ENCODE results near the gene BRMS1.

BRMS1 gene

DNA sequence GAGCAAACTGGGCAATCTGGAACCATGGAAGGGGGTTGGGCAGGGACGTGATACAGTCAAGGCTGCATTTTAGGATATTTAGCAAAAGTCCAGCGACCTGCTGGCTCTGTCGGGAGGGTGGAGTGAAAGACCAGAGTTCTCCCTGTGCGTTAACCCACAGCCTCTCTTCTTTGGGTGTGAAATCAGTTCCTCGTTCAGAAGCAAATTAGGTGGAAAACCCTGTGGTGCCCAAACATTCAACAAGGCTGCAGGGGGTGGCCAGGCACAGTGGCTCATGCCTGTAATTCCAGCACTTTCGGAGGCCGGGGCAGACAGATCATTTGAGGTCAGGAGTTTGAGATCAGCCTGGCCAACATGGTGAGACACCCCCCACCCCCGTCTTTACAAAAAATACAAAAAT is 47.3 kb downstream of the BRMS1 start:
- no peak for DNase-seq

DNA sequence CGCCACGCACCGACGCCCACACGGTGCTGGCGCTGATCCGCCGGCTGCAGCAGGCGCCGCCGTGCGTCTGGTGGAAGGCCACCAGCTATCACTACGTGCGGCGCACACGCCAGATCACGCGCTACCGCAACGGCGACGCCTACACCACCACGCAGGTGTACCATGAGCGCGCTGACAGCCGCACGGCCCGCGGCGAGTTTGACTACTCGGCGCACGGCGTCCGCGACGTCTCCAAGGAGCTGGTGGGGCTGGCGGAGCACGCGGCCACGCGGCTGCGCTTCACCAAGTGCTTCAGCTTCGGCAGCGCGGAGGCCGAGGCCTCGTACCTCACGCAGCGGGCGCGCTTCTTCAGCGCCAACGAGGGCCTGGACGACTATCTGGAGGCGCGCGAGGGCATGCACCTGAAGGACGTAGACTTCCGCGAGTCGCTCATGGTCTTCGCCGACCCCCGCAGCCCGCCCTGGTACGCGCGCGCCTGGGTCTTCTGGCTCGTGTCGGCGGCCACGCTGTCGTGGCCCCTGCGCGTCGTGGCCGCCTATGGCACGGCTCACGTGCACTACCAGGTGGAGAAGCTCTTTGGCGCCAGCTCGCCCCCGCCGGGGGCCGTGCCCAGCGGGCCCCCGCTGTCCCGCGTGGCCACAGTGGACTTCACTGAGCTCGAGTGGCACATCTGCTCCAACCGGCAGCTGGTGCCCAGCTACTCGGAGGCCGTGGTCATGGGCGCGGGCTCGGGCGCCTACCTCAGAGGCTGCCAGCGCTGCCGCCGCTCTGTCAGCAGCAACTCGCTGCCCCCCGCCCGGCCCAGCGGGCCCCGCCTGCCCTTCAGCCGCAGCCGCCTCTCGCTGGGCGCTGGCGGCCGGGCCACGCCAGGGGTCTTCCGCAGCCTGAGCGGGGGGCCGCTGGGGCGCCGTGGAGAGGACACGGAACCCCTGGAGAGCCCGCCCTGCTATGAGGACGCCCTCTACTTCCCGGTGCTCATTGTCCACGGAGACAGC is 50.0 kb downstream of the BRMS1 start:
- no peak for DNase-seq

DNA sequence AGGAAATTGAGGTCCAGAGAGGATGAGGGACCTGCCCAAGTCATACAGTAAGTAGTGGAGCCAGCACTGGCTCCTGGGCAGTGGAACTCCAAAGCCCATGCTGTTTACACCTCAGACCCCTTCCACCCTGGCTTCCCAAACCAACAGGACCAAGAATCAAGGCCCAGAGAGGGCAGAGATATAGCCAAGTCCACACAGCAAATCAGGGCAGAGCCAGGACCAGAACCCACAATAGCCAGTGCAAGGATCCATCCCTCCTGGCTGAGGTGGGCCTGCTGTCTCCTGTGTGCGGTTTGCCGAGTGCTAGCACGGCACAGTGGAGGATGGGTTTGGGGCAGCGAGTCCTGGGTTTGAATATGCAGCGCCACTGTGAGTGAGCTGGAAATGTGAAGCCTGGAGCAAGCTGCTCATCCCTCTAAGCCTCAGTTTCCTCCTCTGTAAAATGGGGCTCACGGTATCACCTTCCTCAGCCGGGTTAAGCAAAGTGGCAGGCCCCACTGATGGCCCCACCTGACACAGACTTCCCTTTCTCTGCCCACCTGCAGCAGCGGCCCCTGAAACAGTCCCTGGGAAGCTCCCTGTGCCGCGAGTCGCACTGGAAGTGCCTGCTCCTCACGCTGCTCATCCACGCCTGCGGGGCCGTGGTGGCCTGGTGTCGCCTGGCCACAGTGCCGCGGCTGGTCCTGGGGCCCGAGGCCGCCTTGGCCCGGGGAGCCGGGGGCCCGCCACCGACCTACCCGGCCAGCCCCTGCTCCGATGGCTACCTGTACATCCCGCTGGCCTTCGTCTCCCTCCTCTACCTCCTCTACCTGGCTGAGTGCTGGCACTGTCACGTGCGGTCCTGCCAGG is 50.9 kb downstream of the BRMS1 start:
- DNase-seq = no peak

DNA sequence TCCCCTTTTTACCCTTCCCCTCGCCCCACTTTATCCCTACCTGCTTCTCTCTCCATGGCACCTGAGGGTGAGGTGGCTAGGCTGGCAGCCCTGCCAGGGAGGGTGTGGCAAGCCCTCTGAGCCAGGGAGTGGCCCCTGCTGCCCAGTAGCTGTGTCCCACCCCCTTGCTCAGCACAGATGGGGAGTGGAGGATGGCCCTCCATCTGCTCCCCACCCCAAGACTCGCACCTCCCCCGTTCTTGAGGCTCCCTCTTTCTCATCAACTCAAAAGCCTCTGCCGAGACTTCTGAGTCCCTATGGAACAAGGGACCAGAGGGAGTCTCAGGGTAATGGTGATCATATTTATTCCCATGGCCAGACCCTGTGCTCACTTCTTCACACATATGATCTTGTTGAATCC is 51.6 kb downstream of the BRMS1 start:
- no peak for DNase-seq

DNA sequence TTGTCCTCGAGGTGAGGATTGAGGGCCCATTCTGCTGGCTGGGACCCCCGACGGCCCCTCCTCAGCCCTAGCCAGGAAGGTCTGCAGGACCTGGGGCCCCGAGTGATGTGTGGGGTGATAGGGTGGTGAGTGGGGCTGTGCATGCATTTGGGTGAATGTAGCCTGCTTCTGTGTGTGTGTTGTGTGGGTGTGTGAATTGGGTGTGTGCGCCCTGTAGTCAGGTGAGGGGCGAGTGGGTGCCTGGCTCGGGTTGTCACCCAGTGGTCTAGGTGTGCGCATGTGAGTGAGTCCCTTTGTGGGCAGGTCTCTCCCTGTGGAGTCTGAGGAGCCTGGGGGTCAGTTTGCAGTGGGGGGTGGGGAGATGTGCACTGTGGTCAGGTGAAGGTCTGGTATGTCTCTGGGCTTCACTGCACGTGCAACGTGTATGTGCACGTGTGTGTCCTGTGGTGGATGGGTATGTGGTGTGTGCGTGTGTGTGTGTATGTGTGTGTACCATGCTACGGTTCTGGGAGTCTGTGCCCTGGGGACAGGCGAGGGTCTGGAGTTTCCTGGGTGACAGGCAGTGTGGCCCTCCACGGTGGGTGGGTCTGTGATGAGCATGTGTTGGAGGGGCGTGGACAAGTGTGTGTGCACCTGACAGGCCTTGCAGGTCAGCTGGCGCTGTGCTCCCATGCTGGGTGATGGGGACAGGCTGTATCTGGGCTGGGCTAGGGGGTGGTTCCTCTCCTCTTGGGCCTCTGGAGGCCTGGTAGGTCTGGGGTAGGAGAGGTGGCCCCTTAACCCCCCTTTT is 52.2 kb downstream of the BRMS1 start:
- DNase-seq = no peak

DNA sequence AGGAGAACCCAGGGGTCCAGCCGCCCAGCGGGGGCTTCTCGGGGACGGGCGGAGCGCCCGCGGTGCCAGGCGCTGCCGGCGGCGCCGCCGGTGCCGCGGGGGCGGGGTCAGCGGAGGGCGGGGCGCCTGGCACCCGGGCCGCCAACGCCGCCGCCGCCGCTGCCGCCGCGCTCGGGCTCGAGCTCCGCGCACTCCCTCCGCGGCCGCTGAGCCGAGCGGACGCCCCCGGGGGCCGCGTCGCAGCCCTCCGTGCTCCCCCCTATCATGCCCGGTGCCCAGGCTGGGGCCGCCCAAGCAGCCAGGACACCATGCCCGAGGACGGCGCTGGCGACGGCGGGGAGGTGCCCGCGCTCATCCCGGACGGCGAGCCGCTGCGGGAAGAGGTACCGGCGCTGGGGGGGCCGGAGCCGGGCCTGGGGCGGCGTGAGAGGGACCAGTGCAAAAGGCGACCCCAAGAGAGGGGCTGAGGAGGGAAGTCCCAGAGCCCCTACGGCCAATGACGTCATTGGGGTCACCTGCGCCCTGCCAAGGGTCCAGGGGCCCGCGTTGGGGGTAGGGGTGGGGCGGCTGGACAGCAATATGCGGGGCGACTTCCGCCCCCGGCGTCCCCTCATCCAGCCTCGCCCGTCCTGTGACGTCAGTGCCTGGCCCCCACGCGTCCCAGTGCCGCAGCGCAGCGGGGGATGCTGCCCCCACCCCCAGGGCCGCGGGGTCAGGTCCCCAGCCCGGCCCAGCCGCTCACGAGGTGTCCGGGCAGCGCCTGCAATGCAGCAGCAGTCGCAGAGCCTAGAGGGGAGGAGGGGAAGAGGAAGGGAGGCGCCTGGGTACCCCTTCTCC is 53.0 kb downstream of the BRMS1 start, which contains the start of gene TMEM151A:
Gene TMEM151A (plus strand): TSS at position 189 of the 837 bp plus-strand sequence. CDS start 120 bp downstream, at position 309.
- no peak for DNase-seq

DNA sequence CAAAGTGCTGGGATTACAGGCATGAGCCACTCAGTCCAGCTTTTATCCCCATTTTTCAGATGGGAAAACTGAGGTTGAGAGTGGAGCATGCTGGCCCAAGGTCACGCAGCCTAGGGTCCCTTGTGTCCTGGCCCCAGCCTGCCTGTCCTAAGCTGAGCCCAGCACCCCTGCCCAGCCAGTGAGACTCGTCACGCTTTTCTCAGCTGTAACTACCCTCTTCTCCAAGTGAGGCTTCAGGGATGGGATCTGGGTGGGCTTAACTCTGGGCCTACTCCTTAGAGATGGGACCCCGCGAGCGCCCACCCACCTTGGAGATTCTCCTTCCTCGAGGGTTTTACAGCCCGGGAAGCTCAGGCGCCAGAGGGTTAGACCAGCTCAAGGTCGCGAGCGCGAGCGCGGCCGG is 53.6 kb downstream of the BRMS1 start:
- no peak for DNase-seq

DNA sequence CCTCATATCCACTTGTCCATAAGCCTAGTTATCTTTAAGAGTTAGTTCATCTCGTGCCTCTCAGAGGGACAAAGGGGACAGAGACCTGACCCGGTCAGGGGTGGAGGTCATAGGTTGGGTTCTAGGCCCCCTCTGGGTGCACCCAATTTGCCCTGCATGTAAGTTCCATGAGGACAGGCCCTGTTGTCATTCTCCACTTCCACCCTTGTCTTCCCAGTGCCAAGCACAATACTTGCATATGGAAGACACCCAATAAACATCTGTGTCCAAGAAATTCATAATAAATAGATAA is 54.6 kb downstream of the BRMS1 start:
- no peak for DNase-seq

DNA sequence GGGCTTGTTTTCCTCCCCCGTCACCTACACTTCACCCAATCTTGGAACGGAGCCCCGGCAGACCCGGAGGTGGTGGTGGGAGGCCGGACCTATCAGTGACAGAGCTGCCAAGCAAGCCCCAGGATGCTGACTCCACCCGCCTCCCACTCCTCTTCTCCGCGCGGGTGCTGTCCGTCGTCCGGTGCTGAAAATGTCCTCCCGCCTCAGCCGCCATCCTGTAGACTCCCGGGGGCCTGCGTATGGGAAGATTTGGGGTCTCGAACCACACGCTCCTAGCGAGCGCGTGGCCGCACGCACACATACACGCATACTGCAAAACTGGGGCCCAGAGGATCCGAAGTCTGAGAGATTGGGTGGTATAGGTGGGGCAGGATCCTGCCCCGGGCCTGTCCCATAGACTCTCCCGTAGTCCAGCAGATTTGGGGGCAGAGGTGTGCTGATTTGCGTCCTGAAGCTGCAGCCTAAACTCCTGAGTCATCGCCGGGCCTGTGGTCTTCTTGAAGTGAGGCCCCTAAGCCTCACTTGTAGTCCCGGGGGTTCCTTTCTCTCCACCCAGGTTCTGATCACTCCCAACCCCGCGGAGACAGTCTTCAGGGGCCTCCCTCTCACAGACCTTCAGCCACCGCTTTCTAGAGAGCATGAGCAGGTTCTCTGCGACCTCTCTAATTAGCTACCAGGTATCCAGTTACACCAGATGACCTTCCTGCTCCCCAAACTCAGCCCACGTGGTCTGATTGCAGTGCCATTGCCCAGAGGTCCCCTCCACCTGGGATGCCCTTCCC is 55.2 kb downstream of the BRMS1 start:
- no peak for DNase-seq

DNA sequence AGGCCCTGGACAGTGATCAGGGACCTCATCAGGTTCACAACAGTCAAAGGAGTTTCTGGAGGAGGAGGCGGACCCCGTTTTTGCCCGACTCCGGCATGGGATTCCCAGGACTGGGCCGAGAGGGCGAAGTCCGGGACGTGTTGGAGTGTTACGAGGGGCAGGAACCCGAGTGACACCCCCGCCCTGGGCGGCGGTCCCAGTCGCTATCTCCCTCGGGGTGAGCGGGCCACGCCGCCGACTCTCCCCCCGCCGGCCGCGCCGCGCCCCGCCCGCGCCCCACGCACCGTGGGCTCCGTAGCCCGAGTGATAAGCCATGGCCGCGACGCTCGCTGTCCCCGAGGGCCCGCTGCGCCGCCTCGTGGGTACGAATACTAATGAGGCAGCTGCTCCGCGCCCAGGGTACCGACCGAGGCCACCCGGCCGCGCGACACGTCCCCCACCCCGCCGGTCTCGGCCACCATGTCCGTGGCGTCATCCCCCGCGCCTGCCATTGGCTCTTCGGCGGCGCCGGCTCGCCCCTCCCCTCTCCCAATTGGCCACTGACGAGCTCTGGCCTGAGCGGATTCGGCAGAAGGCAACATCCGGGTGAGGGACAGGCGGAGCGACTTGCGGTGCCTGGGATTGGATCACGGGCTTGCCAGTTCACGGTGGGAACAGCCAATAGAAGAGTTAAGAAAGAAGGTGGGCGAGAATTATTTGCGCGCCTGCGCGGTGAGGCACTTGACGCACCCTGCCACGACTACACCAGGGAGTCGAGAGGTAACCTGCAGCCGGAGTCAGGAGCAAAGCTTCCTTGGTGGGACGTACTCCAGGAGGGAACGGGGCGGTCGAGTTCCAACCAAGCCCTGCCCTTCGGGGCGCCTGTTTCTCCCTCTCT is 56.0 kb downstream of the BRMS1 start, which contains the start of gene YIF1A:
Gene YIF1A (minus strand): TSS at position 473 of the 877 bp plus-strand sequence. CDS start 158 bp downstream, at position 315.
- DNase-seq = peak; percentile 99

DNA sequence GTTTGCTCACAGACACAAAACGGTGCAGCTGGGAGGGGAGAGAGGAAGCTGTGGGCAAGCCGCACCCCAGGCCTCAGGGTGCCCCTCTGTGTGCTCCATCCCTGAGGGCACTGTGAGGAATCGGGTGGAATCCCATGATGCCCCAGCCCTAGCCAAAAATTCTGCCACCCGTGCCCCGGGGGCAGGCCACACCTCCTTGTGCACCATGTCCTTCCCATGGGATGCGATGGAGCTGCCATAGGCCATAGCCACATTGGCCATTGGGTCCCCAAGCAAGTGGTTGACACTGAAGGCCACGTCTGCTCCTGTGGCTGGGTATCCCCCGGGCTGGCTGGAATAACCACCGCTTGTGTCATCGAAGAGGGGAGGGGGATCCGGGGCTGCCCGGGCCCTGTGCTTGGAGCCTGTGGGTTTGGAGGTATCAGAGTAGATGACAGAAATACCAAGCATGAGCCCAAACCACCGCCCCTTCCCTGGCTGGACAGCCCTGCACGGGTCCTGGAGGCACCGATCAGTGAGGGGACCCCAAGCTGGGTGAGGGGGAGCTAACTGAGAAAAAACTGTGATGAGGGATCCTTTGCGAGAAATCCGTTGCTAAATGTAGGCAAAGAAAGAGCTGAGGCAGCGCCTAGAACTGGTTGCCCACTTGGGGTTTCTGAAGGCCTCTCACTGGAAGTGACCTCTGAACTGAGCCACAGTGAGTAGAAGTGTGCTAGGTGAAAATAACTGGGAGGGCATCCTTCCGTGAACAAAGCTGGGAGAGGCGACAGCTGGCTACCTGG is 56.8 kb downstream of the BRMS1 start:
- no peak for DNase-seq
